Hepatocyte (in vitro differentiated cells): Measurements from ENCODE around the gene IFT122.

Experiments used
- CTCF ChIP-seq: fragments of 200-600 bp; sonication (generic); IDR thresholded peaks from 2 replicates; pipeline ENCODE4 v1.5.1; 2016; ENCODE audit warnings: antibody characterized with exemption, mild to moderate bottlenecking; ENCODE audit not compliant: poor library complexity
- EZH2 ChIP-seq: fragments of 200-600 bp; sonication (generic); IDR thresholded peaks from 2 replicates; pipeline ENCODE4 v1.6.1; 2016; ENCODE audit warnings: antibody characterized with exemption, mild to moderate bottlenecking, borderline replicate concordance
- EZH2phosphoT487 ChIP-seq: fragments of 200-600 bp; sonication (generic); IDR thresholded peaks from one replicate; pipeline ENCODE4 v1.6.1; 2018; ENCODE audit warnings: antibody characterized with exemption, mild to moderate bottlenecking, low read depth, moderate library complexity; ENCODE audit not compliant: unreplicated experiment, severe bottlenecking

GRCh38 chr3:129529436-129530210 is 89.6 kb downstream of the IFT122 start:
- TF ChIP-seq CTCF: no peak
- TF ChIP-seq EZH2phosphoT487: no peak
- TF ChIP-seq EZH2: no peak
